Measurements from ENCODE around the gene POU2F1. TPM values are rescaled to one million over a fixed set of nuclear protein-coding genes. Genes with fewer than 3 reads are reported as not detected.

The POU2F1 gene
- total RNA-seq, 3 donors from 2014 or later: 20.0 to 29.0 (median 21.0) TPM

GRCh38 chr1:167413328-167413727 lies 192.6 kb downstream of the POU2F1 start:
- no peak for TF ChIP-seq POLR2AphosphoS5 (IDR thresholded peaks at IDR 0.05)
- TF ChIP-seq CTCF (IDR thresholded peaks at IDR 0.05): no peak
- TF ChIP-seq POLR2A (IDR thresholded peaks at IDR 0.05): no peak
- Histone ChIP-seq H3K27ac (no peak overlapping the region), H3K4me1 (no peaks in the 10 kb centered on the region), H3K4me3 (no peak overlapping the region), H3K36me3 (no peaks in the 10 kb centered on the region), H3K27me3 (no peaks in the 10 kb centered on the region), H3K9me3 (no peaks in the 10 kb centered on the region)
- no peak for DNase-seq (ENCODE audit: low spot score in 2 of 2)
- intact Hi-C loops (cut with DNase I; ENCODE audit: low total_unique reads): no loop called here

- no peak for TF ChIP-seq CTCF (IDR thresholded peaks at IDR 0.05)
- H3K27me3 ChIP-seq: no peaks in the 10 kb centered on the region
- no peak overlapping the region for H3K27ac ChIP-seq
- no peaks in the 10 kb centered on the region for H3K9me3 ChIP-seq
- H3K36me3 ChIP-seq: no peaks in the 10 kb centered on the region
- intact Hi-C loops (cut with DNase I; ENCODE audit: low total_unique reads): loop anchor here (1.0 kb wide), 1 partner anchor 12 kb away; no protein-coding TSS in a partner anchor
- no peak overlapping the region for H3K4me3 ChIP-seq
- no peak for DNase-seq (ENCODE audit: low spot score in 2 of 2)
- no peaks in the 10 kb centered on the region for H3K4me1 ChIP-seq
These were observed 195.8 kb downstream of the POU2F1 start for GRCh38 chr1:167416506-167416905.

GRCh38 chr1:167418391-167418790 lies 197.7 kb downstream of the POU2F1 start:
- no peaks in the 10 kb centered on the region for H3K4me1 ChIP-seq
- H3K27ac ChIP-seq: no peak overlapping the region
- H3K27me3 ChIP-seq: no peaks in the 10 kb centered on the region
- no peak overlapping the region for H3K4me3 ChIP-seq
- TF ChIP-seq POLR2A (IDR thresholded peaks at IDR 0.05) (no peak), POLR2AphosphoS5 (IDR thresholded peaks at IDR 0.05) (no peak), CTCF (IDR thresholded peaks at IDR 0.05) (no peak)
- no peak for DNase-seq (ENCODE audit: low spot score in 2 of 2)
- intact Hi-C loops (cut with DNase I; ENCODE audit: low total_unique reads): no loop called here
- no peaks in the 10 kb centered on the region for H3K9me3 ChIP-seq
- H3K36me3 ChIP-seq: no peaks in the 10 kb centered on the region

GRCh38 chr1:167419245-167419644 lies 198.6 kb downstream of the POU2F1 start:
- intact Hi-C loops (cut with DNase I; ENCODE audit: low total_unique reads): no loop called here
- Histone ChIP-seq H3K27ac (no peak overlapping the region), H3K36me3 (no peaks in the 10 kb centered on the region), H3K27me3 (no peaks in the 10 kb centered on the region), H3K9me3 (no peaks in the 10 kb centered on the region), H3K4me1 (no peaks in the 10 kb centered on the region), H3K4me3 (no peak overlapping the region)
- no peak for TF ChIP-seq POLR2AphosphoS5 (IDR thresholded peaks at IDR 0.05)
- TF ChIP-seq POLR2A (IDR thresholded peaks at IDR 0.05): no peak
- TF ChIP-seq CTCF (IDR thresholded peaks at IDR 0.05): no peak
- DNase-seq (ENCODE audit: low spot score in 2 of 2): no peak

GRCh38 chr1:167420510-167420909 lies 199.8 kb downstream of the POU2F1 start:
- DNase-seq (ENCODE audit: low spot score in 2 of 2): no peak
- Histone ChIP-seq H3K4me1 (no peaks in the 10 kb centered on the region), H3K27ac (no peak overlapping the region), H3K4me3 (no peak overlapping the region), H3K36me3 (no peaks in the 10 kb centered on the region), H3K9me3 (no peaks in the 10 kb centered on the region), H3K27me3 (no peaks in the 10 kb centered on the region)
- intact Hi-C loops (cut with DNase I; ENCODE audit: low total_unique reads): no loop called here
- TF ChIP-seq POLR2AphosphoS5 (IDR thresholded peaks at IDR 0.05) (no peak), POLR2A (IDR thresholded peaks at IDR 0.05) (no peak)
